ENCODE data around the gene EML3. TPM values are rescaled to one million over a fixed set of nuclear protein-coding genes. Genes with fewer than 3 reads are reported as not detected.

The EML3 gene
- total RNA-seq, 6 donors from 2014 or later = 31.0 to 148 (median 71.0) TPM

DNA sequence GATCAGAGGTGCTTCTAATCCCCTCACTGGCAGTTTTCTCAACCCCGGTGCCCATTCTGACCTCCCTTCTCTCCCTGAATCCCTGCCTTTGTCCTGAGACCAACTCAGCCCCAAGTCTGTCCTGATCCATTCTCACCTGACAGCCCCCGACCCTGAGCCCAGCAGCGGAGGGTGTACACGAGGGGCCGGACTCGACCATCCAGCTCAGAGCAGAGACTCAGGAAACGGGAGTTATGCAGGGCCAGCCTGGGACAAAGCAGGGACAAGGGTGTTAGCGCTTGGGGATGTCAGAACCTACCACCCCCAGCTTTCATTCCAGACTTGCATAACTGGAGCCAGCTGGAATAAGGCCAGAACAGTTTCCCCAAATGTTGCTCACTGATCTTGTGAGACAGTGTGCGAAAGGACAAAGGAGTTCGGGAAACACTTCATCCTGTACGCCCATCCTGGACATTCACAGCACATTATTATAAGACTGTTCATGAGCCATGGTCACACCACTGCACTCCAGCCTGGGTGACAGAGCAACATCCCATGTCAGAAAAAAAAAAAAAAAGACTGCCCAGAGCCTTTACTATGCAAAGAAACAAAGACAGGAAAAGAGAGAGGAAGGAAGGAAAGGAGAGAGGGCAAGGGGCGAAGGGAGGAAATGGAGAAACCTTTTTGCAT, 35.4 kb downstream of the EML3 start:
- no peak overlapping the region for H3K4me3 ChIP-seq
- H3K4me1 ChIP-seq = peaks cover 30 to 40% (median 37%) of the 10 kb centered on the region in 4 donors
- H3K36me3 ChIP-seq = peaks cover 4 to 52% (median 22%) of the 10 kb centered on the region in 4 donors
- TF ChIP-seq, protein P1, sequence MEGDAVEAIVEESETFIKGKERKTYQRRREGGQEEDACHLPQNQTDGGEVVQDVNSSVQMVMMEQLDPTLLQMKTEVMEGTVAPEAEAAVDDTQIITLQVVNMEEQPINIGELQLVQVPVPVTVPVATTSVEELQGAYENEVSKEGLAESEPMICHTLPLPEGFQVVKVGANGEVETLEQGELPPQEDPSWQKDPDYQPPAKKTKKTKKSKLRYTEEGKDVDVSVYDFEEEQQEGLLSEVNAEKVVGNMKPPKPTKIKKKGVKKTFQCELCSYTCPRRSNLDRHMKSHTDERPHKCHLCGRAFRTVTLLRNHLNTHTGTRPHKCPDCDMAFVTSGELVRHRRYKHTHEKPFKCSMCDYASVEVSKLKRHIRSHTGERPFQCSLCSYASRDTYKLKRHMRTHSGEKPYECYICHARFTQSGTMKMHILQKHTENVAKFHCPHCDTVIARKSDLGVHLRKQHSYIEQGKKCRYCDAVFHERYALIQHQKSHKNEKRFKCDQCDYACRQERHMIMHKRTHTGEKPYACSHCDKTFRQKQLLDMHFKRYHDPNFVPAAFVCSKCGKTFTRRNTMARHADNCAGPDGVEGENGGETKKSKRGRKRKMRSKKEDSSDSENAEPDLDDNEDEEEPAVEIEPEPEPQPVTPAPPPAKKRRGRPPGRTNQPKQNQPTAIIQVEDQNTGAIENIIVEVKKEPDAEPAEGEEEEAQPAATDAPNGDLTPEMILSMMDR (IDR thresholded peaks at IDR 0.05) = no peak
- TF ChIP-seq EP300 (IDR thresholded peaks at IDR 0.05) (peak in 2 of 4 donors; percentile 32 to 69), POLR2A (IDR thresholded peaks at IDR 0.05) (peak in 1 of 4 donors; percentile 16), POLR2AphosphoS5 (IDR thresholded peaks at IDR 0.05) (peak; percentile 52 to 87)
- H3K27ac ChIP-seq = peak overlapping the region; percentile 85 to 93 (median 91)
- WGBS, 2 donors = 61 to 62% methylated on average over 5 to 12 of the region's 12 CpGs
- H3K9me3 ChIP-seq = no peaks in the 10 kb centered on the region
- DNase-seq (no peak), ATAC-seq (ENCODE audit: low FRiP score in 2 of 2) (no peak)
- H3K27me3 ChIP-seq = no peaks in the 10 kb centered on the region

DNA sequence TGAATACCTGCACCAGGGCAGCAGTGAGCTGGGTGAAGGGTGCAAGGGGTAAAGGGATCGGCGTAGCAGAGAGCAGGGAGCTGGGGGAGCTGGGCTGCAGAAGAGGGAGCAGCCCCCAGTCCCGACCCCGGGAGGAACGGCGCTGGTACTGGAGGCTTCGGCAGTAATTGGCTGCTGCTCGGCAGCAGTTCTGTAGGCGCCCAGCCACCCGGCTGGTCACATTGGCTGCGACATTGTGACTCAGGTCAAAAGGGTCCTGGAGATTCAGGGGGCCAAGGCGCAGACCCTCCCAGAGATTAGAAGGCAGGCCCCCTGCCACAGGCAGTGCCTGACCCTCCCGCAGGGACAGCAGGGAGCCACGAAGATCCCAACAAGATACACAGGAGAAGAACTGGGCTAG, 36.7 kb downstream of the EML3 start:
- Histone ChIP-seq H3K27ac (peak overlapping the region; percentile 85 to 93 (median 91)), H3K27me3 (no peaks in the 10 kb centered on the region), H3K4me1 (peaks cover 34 to 45% (median 39%) of the 10 kb centered on the region in 4 donors), H3K36me3 (peaks cover 8 to 53% (median 22%) of the 10 kb centered on the region in 4 donors), H3K9me3 (no peaks in the 10 kb centered on the region), H3K4me3 (no peak overlapping the region)
- WGBS, 2 donors = 93% methylated on average over 5 to 13 of the region's 14 CpGs
- ATAC-seq (ENCODE audit: low FRiP score in 2 of 2) (no peak), DNase-seq (no peak)
- no peak for TF ChIP-seq POLR2A (IDR thresholded peaks at IDR 0.05)
- TF ChIP-seq EP300 (IDR thresholded peaks at IDR 0.05) = no peak
- TF ChIP-seq, protein P1 (IDR thresholded peaks at IDR 0.05) = no peak
- no peak for TF ChIP-seq POLR2AphosphoS5 (IDR thresholded peaks at IDR 0.05)

DNA sequence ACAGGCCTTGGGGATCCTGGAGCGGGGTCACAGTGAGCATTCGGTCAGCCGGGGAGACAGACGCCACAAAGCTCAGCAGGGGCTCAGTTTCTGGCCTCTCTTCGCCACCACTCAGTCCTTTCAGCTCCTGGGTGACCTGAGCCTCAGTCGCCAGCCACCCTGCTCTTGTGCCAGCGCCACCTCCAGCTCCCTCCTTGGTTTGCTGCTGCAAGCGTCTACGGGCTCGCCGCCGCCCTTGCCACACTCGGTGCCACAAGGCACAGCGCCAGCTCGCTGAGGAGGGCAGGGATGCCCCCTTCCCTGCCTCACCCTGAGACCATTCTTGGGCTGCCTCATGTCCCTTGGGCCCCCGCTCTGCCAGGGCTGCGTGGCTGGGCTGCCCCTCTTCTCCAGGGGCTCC, 37.4 kb downstream of the EML3 start:
- Histone ChIP-seq H3K4me1 (peaks cover 34 to 45% (median 39%) of the 10 kb centered on the region in 4 donors), H3K27ac (peak overlapping the region; percentile 85 to 93 (median 91)), H3K4me3 (peak overlapping the region in 3 of 4 donors; percentile 78 to 88 (median 85)), H3K9me3 (no peaks in the 10 kb centered on the region), H3K27me3 (no peaks in the 10 kb centered on the region), H3K36me3 (peaks cover 12 to 56% (median 26%) of the 10 kb centered on the region in 4 donors)
- no peak for TF ChIP-seq EP300 (IDR thresholded peaks at IDR 0.05)
- TF ChIP-seq, protein P1 (IDR thresholded peaks at IDR 0.05) = no peak
- TF ChIP-seq POLR2AphosphoS5 (IDR thresholded peaks at IDR 0.05) = no peak
- TF ChIP-seq POLR2A (IDR thresholded peaks at IDR 0.05) = no peak
- 53 to 67% methylated on average over 15 to 17 of the region's 17 CpGs for WGBS, 2 donors
- DNase-seq (peak in 1 of 2 donors; percentile 83), ATAC-seq (ENCODE audit: low FRiP score in 2 of 2) (no peak)

GRCh38 chr11:62574363-62575071, 38.1 kb downstream of the EML3 start:
- Histone ChIP-seq H3K36me3 (peaks cover 17 to 57% (median 32%) of the 10 kb centered on the region in 4 donors), H3K9me3 (no peaks in the 10 kb centered on the region), H3K4me3 (peak overlapping the region; percentile 67 to 88 (median 82)), H3K27me3 (no peaks in the 10 kb centered on the region), H3K4me1 (peaks cover 34 to 45% (median 39%) of the 10 kb centered on the region in 4 donors), H3K27ac (peak overlapping the region; percentile 85 to 93 (median 91))
- ATAC-seq (ENCODE audit: low FRiP score in 2 of 2) (peak; percentile 24 to 49), DNase-seq (peak; percentile 31 to 86)
- 0 to 1% methylated on average over 23 to 33 of the region's 33 CpGs for WGBS, 2 donors
- TF ChIP-seq, protein P1 (IDR thresholded peaks at IDR 0.05) = no peak
- TF ChIP-seq POLR2AphosphoS5 (IDR thresholded peaks at IDR 0.05) = peak in 1 of 2 donors; percentile 12

All from upper lobe of left lung (tissue), 6 donors.